HG02798 (cell line): ENCODE results near the gene SIRT4.
"Not testable (repeated sequence)": the region's sequence is repeated elsewhere in the genome, so short reads cannot be mapped to it uniquely, and the experiment has no call there.

Experiments used
- ATAC-seq: cut with Tn5 transposase; IDR thresholded peaks from one replicate; pipeline ENCODE4 v1.9.1; 2021; ENCODE audit warnings: mild to moderate bottlenecking; ENCODE audit not compliant: unreplicated experiment, poor library complexity

The SIRT4 gene

DNA sequence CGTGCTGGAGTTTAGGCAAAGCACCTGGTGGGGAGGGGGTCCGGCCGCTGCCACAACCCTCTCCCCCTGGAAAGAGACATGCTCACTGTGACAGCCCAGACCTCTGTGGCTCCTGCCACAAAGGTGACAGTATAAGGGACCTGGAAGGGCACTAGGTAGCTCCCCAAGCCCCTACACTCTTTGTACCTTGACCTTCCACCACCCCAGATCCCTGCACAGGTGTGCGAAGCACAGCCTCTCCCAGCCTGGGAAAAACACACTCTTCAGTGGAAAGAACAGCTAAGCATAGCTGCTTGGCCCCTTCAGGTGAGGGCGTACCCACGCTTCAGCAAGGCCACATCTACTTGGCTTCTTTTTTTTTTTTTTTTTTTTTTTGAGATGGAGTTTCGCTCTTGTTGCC, 30.4 kb downstream of the SIRT4 start:
- ATAC-seq: no peak

DNA sequence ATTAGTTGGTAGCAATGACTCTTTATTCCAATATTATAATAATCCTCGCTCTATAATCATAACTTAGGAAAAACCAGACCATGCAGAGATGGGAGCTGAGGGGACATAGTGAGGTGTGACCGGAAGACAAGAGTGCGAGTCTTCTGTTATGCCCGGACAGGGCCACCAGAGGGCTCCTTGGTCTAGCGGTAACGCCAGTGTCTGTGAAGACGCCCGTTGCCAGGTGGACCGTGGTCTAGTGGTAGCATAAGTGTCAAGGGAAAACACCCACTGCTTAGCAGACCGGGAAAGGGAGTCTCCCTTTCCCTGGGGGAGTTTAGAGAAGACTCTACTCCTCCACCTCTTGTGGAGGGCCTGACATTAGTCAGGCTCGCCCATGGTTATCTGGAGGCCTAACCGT, 33.3 kb downstream of the SIRT4 start:
- not testable (repeated sequence) for ATAC-seq

DNA sequence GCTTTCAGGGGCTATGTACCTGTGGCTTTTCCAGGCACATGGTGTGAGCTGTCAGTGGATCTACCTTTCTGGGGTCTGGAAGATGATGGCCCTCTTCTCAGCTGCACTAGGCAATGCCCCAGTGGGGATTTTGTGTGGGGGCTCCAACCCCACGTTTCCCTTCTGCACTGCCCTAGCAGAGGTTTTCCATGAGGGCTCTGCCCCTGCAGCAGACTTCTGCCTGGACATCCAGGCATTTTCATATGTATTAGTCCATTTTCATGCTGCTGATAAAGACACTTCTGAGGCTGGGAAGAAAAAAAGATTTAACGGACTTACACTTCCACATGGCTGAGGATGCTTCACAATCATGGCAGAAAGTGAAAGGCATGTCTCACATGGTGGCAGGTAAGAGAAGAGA, 34.3 kb downstream of the SIRT4 start:
- ATAC-seq: not testable (repeated sequence)

DNA sequence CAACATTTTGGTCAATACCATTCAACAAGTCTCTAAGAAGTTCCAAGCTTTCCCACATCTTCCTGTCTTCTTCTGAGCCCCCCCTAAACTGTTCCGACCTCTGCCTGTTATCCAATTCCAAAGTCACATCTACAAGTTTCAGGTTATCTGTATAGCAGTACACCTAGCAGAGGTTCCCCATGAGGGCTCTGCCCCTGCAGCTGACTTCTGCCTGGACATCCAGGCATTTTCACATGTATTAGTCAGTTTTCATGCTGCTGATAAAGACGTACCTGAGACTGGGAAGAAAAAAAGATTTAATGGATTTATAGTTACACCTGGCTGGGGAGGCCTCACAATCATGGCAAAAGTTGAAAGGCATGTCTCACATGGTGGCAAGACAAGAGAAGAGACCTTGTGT, 35.6 kb downstream of the SIRT4 start:
- no peak for ATAC-seq

DNA sequence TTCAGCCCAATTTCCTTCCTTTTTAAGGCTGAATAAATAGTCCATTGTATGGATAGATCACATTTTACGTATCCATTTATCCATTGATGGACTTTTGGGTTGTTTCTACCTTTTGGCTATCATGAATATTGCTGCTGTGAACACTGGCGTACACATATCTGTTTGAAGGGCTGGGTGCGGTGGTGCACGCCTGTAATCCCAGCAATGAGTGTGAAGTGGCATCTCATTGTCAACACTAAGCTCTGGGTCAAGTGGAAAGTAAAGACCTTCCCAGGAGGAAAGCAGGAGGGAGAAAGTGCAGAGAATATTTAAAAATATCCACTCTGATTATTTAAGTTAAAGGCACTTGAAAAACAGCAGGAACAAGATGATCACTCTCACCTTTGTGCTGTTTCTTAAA, 37.1 kb downstream of the SIRT4 start:
- ATAC-seq: no peak

DNA sequence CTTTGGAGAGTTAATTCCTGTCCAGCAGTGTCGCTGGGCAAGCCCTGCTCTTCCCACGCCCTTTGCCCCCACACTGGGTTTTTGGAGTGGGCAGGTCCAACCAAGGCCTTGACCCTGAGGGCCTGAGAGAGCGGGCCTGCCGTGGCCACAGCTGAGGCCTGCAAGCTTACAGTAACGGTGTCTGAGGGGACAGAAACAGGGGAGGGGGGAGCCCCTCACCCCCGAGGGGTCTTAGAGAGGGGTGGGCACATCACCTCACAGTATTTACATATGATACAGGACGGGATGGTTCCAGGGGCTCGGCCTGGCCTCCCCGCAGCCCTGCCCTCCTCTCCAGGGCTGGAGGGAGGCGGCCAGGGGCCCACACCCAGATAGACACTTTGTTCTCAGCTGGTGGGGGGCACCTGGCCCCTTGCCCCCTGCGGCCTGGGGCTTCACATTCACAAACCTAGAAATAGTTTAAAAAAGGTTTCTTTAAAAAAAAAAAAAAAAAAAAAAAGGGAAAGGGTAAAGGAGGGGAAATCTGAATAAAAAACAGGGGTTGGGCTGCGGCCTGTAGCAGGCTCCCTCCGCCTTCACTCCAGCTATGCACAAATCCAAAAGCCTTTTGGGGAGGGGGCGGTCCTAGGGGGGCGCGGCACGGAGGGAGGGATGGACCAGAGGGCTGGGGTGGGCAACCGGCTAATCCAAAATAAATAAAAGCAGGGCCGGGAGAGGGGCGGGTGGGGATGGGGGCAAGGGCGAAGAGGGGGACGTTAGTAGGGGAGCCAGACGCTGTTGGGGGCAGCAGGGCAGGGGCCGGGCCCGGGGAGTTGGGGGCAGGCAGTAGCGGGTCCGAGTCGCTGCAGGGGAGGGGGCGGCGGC, 40.3 kb downstream of the SIRT4 start:
- ATAC-seq: no peak

DNA sequence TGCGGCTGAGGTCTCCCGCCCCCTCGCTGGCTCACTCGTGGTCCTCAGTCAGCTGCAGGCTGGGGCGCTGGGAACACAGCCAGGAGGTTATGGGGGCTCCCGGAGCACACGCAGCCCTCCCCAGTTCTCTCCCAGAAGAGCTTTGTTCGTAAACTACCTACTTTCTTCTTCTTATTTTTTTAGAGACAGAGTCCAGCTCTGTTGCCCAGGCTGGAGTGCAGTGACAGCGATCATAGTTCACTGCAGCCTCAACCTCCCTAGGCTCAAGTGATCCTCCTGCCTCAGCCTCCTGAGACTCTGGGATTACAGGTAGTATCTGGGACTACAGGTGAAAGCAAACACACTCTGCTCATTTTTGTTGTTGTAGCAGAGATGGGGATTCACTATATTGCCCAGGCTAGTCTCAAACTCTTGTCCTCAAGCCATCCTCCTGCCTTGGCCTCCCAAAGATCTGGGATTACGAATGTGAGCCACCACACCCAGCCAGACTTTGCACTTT, 41.0 kb downstream of the SIRT4 start:
- ATAC-seq: no peak

DNA sequence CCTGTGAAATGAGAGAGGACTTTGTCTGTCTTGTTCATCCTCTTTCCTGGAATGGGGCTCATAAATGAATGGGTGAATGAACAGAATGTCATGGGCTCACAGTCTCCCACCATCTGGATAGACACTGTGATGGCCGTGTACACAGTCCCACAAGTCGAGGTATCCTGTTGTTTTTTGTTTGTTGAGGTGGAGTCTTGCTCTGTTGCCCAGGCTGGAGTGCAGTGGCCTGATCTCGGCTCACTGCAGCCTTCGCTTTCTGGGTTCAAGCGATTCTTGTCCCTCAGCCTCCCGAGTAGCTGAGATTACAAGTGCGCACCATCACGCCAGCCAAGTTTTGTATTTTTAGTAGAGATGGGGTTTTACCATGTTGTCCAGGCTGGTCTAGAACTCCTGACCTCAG, 41.6 kb downstream of the SIRT4 start:
- ATAC-seq: no peak

DNA sequence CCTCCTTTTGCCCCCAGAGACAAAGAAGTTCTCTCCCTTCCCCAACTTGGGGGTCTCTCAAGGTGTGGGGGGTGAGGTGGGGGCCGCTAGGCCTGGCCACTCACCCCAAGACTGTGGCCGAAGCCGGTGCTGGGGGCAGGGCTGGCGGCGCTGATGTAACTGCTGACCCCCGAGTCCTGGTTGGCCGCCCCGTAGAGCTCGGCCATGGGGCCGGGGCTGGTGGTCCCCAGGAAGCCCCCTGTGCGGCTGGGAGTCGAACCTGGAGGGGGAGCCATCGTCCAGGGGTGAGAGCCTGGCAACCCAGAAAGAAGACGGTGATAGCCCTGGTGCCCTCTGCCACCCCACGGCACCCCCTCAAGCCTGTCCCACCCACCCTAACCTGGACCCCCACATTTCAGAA, 43.9 kb downstream of the SIRT4 start:
- no peak for ATAC-seq

DNA sequence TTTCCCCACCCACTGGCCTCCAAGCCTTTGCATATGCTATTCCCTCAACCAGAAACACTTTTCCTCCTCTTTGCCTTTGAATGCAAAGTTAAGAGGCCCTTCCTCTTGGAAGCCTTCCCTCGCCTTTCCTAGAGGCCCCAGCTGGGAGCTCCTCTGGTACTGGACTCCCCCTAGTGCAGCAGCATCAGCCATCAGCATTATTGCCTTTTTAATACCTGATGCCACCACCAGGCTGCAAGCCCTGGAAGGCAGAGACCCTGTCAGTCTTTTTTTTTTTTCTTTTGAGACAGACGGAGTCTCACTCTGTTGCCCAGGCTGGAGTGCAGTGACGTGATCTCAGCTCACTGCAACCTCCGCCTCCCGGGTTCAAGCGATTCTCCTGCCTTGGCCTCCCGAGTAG, 44.6 kb downstream of the SIRT4 start:
- ATAC-seq: no peak

DNA sequence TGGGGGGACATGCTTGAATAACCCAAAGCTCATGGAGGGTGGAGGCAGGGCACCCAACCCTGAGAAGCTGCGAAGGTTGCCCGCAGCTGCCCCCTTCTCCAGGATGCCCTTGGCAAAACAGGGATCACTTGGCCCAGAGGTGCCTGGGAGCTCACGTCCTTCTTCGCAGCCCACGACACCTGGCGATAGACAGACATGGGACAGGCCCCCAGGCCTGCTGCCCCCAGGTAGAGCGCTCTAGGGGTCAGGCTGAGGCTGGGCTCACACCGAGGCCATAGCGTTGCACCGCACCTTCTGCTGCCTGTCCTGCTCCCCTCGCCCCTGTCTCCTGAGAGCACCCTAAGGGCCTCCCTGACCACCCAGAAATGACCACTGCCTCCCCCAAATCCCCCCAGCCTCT, 45.6 kb downstream of the SIRT4 start:
- ATAC-seq: no peak

DNA sequence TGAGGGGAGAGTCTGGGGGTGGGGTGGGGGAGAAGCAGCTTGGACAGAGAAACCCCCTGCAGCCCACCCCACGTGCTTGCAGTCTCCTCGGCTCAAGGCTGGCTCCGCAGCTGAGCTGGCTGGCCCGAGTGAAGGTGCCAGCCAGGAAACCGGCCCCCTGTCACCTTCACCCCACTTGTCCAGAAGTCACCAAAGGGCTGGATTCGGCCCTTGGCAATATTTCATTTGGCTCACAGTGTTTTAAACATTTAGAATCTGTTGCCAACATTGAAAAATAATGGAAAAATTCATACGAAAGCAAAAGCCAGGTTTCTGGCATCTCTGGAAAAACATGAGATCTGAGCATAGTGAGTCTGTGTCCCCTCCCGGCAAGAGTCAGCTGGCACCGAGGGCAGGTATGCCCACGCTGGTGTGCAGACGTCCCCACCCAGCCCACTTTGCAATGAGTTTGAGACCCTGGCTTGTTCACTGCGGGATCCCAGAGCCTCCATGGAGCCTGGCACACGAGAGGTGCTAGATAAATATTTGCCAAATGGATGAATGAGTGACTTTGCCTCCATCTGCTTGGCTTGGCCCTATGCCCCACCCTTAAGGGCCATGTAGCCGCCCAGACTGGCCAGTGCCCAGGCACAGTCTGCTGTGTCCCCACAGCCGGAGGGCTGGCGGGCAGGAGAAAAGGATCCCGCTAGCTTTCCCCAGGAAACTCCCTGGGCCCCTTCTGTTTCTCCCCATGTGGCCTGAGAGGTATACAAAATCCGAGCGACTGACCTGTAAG, 48.6 kb downstream of the SIRT4 start:
- ATAC-seq: no peak

DNA sequence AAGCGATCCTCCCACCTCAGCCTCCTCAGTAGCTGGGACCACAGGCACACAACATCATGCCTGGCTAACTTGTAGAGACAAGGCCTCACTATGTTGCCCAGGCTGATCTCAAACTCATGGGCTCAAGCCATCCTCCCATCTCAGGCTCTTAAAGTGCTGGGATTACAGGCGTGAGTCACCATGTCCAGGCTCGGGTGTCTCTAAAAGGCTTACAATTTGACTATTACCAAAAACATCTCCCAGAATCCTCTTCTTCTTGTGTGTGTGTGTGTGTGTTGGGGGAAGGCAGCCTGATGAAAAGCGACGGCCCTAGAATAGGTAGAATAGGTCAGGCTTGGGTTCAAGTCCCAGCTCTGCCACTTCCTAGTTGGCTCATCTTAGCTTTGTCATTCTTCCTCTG, 50.0 kb downstream of the SIRT4 start:
- no peak for ATAC-seq

DNA sequence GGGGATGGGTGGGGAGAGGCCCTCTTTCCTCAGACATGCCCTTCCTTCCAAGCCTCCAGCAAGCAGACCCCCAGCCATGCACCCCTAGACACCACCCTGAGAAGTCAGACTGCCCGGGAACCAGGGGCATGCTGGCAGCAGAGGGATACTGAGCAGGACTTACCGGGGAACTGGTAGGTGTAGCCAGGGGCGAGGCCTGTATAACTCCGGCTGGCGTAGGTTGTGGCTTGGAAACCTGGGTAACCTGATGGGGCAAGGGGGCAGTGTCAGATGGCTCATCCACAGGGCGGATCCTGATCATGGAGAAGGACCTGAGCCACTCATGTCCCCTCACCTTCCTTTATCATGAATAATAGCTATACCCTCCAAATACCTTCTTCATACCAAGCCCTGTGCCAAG, 51.0 kb downstream of the SIRT4 start:
- no peak for ATAC-seq

DNA sequence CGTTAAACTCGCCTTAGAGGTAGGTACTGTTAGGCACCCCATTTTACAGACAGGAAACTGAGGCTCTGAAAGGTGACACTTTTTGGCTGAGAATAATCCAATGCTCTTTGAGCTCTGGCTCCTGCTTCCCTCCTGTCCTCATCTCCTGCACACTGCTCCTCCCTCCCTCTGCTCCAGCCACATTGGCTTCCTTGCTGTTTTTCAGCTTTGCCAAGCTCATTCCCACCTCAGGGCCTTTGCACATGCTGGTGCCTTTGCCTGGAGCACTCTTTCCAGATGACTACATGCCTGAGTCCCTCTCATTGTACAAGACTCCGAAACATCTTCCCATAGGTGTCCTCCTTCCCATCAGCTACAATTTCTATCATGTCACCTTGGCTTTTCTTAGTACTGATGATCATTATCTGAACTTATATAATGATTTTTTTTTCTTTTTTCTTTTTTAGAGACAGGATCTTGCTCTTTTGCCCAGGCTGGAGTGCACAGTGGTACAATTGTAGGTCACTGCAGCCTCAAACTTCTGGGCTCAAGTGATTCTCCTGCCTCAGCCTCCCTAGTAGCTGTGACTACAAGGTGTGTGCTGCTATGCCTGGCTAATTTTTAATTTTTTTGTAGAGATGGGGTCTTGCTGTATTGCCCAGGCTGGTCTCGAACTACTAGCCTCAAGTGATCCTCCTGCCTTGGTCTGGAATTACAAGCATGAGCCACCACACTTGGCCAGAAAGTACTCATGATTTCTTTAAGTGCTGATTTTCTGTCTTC, 51.6 kb downstream of the SIRT4 start:
- no peak for ATAC-seq

DNA sequence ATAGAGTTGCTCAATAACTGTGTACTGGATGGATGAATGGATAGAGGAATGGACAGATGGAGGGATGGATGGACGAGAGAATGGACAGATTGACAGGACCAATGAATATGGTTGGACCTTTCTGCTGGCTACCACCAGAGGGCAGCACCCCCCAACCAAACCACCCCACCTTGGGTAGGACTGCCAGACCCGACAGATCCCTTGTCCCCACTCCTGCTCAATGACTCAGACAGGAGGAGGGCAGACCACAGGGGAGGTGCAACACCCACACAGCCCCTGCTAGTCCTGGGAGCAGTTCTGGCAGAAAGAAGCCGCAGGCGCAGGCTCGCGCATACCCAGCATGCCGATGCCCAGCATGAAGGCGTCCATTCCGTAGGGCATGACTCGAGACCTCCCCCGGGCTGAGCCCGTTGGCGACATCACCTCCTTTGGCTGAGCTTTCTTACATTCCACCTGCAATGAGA, 54.5 kb downstream of the SIRT4 start:
- peak; percentile 64 for ATAC-seq

DNA sequence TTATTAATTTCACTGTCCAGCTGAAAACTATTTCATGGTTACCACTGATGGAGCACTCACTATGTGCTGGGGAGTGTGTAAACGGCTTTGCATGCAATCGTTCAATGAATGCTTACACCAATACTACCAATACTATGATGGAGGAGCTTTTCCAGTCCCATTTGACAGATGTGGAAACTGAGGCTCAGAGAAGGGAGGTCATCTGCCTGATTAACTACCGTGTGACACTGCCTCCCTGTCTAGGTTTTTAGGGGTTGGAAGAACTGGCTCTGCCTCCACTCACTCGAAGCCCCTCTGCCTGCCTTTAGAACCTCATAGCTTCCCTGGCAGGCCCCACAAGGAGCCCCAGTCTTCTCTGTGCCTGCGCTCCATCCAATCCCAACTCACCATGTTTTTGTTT, 55.0 kb downstream of the SIRT4 start:
- ATAC-seq: no peak

DNA sequence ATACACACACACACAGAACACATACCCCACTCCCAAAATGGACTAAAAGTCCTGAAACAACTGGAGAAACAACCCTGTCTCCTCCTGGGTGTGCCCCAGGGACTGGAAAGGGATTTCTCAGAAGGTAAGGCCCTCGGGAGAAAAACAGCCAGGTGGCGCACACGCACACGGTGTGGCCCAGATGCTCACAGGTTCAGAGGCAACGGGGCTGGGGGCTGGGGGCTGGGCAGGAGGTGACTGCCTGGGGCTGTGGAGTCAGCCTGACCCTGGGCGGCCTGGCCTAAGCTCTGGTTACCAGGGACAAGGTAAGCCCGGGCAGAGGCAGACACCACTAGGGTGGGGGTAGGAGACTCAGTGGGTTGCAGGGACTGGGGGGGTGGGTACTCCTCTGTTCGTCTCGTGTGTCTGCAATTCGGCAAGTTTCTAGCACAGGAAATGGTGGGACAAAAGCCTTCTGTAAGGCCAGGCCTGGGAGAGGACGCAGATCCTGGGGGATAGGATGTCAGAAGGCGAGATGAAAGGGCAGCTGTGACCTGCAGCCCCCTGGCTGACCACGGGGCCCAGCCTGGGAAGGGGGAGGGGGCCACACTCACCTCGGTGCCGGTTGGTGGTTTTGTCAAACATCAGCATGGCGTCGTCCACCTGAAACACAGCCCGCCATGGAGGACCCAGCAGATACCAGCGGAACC, 56.4 kb downstream of the SIRT4 start:
- ATAC-seq: no peak

DNA sequence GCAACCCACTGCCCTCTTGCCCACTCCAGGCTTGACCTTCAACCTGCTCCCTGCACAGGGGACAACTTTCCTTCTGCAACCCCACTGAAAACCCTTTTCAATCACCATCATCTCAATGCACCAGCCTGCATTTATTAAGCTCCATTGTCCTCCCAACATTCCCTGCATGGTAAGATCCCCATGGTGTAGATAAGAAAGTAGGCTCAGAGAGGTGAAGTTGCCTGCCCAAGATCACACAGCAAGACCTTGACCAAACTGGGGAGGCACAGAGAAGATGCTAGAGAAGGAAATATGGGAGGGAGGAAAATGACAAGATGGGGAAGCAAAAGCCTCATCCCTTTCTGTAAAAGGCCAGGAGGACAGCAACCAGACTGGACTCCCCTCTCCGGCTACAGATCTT, 57.0 kb downstream of the SIRT4 start:
- ATAC-seq: no peak

DNA sequence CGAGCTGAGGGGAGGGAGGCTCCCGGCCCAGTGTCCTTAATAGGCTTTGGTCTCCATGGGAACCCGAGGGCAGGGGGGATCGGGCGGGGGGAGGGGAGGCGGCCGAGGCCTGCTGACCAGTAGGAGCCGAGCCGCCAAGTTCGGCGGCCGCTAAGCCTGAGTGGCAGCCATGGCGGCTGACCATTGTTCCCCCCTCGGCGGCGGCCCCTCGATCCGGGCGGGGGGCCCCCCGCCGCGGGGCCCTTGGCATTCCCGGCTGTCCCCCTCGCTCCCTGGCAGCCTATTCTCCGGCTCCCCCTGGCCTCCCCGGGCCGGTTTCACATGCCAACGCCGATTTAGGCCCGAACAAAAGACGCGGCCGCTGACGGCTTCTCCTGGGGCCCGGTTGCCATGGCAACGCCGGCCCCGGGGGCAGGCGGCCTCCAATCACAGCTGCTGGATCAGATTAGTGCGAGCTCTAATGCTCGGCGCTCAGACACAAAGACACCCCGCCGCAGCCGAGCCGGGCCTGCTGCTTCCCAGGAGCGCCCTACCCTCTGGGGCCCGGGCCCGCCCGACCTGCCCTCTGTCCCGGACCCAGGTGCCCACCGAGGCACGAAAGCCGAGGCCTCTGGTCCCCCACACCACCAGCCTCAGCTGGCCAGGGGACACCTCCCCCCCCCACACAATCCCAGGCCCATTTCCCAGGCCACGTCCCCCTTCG, 59.5 kb downstream of the SIRT4 start:
- no peak for ATAC-seq
